Fibroblast of skin of right biceps (primary cell): ENCODE results near the gene PPT2.
"Not testable (repeated sequence)": the region's sequence is repeated elsewhere in the genome, so short reads cannot be mapped to it uniquely, and the experiment has no call there.

Experiments used
- DNase-seq: peaks from one replicate; pipeline ENCODE4 v3.0.0-alpha.2; 2013

Gene PPT2

DNA sequence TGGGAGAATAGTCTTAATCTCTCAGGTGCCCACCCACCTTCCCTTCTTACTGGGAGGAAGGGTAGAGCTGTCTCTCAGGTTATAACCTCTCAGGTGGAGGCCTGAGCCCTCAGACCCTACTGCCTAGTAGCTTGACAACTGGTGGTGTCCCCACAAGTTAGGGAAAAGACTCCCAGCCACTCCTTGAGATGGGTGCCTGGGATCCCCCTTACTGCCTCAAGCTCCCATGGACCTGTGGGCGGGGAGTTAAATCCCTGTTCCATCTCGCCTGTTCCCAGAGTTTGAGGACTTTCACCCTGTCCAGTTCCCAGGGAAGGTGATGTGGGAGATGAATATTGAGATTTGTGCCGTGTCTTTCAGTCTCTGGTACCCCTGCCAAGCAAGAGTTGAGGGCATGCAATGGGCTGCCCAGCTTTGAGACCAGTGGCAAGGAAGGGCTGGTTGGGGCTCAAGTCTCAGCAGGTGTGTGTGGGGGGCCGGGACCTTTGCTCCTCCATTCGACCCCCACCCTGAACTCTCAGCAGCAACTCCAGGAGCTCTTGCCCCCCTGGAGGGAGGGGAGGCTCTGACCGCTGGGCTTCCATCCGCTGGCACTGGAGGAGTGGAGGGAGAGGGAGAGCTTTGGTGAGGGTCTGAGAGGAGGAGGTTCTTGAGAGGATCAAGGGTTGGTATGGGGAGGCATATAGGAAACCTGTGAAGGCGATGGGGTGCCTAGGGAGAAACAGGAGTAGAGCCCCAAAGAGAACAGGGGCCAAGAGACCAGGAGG, 37.2 kb downstream of the PPT2 start:
- DNase-seq, result no peak

DNA sequence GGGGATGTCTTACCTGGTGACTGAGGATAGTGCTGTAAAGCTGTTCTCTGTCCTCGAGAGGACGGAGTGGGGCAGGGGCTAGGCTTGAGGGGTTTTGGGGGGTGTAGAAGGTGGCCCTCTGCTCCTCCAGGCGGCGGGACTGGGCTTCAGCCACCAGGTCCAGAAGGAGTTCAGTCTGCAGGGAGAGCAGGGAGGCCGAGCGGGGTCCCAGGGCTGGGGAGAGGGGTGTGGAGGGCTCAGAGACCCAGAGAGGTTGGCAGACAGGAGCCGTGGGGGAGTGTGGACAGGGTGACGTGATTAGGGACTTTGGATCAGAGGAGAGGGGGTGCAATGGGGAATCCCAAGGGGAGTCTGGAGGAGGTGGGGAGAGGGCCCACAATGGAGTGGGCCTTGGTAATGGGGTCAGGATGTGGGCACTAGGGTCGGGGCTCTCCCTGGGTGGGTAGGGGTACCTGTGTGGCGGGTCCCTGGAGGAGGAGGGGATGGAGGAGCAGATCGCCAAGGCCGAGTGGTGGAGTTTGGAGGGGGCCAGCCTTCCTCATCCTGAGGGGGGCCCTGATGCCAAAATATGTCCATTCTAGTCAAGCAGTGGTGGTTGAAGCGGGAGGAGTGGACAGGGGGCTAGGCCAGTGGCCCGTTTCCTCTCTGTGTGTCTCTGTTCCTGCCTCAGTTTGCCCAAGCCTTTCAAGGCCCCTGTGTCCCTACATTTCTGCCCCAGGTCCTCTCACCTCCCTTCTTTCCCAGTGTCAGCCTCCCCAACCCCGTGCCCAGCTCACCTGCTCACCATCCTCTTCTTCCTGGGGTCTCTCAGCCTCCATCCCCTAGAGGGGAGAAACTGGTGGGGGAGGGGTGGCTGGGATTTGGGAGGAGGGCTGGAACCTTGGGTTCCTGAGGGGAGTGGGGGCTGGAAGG, 38.0 kb downstream of the PPT2 start:
- no peak for DNase-seq

DNA sequence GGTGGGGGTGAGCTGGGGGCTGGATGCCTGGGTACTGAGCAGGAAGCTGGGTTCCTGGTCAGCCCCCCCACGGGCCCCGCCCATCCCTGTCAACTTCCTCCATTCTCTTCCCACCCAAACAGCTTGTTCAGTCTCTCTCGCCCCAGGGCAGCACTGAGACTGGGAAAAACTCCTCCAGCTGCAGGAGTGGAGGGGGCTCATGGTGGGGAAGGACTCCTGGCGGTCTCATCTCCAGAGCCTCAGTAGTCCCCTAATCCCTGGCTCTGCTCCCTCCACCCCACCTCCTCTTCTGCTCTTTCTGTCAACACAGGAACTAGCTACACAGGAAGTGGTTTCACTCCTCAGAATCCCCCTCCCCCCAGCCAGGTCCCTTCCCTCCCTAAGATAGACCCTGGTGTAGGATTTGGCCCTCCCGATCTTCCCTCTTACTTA, 38.7 kb downstream of the PPT2 start, which contains the start of gene GPSM3:
GPSM3 (minus strand) TSS at position 36 of the 432 bp plus-strand sequence. CDS start 130 bp downstream, outside the sequence.
- peak; percentile 76 for DNase-seq

DNA sequence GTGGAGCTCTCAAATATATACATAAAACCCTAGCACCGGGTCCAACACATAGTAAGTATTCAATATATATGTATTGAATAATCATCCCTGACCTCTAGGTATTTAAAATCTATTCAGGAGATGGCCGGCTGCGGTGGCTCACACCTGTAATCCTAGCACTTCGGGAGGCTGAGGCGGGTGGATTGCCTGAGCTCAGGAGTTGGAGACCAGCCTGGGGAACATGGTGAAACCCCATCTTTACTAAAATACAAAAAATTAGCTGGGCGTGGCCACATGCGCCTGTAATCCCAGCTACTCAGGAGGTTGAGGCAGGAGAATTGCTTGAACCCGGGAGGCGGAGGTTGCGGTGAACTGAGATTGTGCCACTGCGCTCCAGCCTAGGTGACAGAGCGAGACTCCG, 39.2 kb downstream of the PPT2 start:
- DNase-seq, result not testable (repeated sequence)

DNA sequence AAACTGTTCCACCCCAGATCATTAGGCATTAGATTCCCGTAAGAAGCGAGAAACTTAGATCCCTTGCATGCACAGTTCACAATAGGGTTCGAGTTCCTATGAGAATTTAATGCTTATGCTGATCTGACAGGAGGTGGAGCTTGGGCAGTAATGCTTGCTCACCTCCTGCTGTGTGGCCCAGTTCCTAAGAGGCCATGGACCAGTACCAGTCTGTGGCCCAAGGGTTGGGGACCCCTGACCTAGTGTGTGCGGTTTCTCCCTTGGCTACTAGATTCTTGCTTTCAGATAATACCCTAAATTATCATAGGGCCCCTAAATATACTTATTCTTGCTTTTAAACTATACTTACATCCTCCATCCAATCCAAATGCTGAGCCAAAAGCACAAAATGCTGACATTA, 40.4 kb downstream of the PPT2 start:
- no peak for DNase-seq

DNA sequence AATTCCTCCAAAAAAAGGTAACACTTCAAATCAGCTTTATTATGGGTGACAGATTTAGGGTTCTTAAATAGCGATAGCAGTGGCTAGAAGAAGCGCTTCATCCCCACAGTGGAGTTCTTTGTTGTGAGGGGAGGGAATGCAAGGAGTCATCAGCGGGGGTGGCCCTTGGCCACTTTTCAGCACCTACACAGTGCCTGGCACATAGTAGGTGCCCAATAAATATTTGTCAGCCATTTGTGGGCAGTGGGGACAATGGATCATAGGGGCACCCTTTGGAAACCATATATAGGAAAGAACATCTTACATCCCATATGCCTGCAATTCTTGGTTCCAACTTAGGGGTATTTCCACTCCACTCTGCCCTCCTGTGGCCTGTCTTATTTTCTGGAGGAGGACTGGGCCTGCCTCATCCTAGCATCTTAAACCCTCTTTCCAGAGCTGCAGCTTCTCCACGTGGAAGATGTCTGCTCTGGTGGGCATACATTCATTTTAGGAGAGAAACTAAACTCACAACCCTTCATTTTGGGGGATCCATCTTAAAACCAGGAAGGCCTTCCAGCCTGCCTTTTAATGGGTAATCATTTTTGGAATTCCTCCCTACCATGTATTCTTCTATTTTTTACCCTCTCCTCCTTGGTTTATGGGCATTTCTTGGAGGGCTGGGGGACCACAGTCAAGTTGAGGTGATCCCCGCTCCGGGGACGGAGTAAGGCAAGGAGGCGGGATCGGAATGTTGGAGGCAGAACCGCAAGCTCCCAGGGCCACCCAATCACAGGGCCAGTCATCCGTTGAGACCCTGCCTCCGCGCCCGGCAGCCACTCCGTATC, 41.1 kb downstream of the PPT2 start:
- peak; percentile 67 for DNase-seq

DNA sequence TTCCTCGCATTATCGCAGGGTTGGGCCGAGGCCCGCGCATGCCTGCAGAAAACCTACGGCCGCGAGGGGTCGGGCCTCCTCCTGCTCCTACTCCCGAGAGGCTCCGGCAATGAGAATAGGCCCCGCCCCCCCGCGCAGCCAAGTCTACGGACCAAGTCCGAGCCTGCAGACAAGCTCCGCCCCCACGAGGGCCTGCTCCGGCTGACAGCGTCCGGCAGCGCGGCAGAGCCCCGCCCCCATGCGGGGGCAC, 41.6 kb downstream of the PPT2 start:
- peak; percentile 100 for DNase-seq

DNA sequence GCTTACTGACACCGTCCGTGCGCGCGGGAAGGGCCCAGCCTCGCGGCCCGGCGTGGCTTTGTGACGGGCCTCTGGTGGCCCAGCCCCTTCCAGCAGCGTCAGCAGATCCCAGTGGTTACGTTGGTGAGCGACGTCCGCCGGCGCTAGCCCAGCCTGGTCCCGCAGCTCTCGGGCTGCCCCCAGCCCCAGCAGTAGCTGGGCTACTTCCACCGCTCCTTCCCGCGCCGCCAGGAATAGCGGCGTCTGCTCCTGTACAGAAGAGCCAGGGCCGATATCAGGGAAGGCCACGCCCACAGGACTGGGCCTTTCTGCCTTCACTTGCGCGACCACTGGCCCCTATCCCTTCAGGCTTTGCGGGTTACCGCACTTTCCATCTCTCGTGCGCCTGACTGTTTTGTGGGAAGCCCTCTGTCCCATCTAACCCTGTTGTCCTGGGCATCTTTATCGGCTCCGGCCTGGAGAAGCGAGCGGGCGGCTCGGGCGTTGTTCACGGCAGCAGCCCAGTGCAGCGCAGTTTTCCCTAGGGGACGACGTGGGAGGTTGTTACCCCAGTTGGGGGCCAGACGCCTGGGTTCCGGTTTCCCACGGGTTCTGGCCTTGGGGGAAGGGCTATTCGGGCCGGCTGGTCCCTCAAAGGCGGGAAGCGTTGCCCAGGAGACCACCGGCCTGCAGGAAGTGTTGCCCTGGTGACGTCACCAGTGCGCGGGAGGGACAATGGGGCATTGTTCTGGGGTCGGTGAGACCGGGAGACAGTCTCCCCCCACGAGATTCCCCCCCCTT, 42.2 kb downstream of the PPT2 start:
- DNase-seq, result peak; percentile 91

DNA sequence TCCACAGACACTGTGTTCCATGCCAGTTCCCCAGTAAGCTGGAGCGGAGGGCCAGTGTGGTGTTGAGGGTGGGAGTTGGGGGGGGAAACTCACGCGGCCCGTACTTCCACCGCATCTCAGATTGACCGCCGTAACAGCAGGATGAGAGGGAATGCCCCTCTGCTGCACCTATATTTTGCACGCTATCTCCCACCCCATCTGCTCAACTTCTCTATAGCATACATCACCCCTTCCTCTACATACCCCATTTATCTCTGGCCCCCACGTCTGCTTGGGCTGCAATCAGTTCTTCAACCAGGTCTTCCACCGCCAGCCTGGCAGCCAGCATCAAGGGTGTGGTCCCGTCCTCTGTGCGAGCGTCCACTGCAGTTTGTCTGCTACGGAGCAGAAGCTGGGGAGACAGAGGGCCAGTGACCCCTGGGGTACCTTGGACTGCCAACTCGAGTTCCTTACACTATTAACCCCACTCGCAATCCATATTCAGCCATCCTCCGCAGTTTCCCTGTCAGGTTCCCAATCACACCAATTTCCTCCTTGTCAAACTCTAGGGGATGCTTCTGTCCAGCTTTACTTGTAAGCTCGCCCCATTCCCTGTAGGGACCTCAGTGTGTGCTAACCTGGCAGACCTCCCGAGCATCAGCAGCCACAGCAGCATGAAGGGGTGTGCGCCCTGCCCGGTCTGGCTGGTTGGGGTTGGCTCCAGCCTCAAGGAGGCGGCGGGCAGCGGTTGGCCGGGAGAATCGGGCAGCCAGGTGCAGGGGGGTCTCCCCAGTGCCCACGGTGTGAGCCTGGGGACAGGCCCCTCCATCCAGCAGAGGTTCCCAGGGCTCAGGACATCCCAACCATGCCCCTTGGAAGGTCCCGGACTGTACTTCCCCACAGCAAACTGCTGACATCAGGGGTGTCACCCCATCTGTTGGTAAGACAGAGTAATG, 43.0 kb downstream of the PPT2 start:
- no peak for DNase-seq

DNA sequence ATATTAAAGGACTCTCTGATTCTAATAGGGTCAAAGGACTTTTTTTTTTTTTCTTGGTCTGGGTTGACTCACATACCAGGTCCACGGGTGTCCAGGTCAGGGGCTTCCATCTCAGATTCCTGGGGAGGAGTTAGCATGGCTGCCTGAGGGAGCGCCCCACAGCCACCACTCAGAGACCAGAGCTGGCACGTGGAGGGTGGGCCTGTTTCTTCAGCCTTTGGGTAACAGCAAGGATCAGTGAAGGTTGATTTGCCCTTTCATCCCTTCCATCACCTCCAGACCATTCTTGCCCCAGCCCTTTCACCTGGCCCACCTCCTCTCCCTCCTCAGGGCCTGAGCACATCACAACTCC, 44.4 kb downstream of the PPT2 start:
- DNase-seq, result no peak

DNA sequence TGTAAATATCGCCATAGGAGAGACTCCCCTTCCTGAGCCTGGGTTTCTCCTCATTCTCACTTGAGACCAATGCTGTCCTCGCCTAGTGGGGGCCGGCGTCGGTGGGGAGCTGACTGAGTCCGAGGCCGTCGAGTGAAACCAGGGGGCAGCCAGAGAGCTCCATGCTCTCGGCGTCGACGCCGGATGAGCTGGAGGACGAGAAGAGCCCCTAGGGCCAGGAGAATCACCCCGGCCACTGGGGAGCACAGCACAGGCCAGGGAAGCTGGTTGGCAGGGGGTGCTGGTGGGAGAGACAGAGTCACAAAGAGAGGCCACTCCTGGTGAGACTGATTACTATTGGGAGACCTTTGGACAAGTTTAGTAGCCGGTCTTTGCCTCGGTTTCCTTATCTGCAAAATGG, 44.9 kb downstream of the PPT2 start:
- no peak for DNase-seq

DNA sequence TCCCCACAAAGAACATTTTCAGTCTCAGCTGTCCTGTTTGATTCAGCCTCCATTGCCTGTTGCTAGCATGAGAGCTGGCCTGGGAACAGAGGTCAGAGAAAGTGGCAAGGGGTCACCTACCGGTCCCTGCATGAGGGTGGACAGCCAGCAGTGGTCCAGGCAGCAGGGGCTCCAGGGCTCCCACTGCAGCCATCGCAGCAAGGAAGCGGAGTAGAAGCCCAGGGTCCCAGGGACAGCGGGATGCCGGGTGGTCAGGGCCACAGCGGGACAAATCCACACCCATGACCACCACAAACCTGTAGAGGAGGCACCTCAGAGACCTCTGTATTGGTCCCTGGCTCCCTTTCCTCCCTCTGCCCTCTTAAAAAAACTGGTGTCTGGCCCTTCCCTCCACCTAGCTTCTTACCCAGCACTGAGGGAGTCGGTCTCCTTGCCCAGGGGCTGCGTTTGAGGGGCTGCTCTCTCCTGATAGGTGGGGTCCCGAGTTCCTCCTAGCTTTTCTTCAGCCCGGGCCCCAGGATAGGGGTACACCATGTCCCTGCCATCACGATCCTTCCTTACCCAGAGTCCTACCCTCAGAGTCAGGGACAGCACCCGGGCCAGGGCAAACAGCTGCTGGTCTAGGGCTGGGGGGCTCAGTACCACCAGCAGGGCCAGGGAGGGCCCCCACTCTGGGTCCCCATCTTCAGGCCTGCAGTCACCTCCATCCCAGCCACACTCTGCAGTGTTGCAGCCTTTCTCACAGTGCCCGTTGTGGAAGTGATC, 47.0 kb downstream of the PPT2 start:
- no peak for DNase-seq

DNA sequence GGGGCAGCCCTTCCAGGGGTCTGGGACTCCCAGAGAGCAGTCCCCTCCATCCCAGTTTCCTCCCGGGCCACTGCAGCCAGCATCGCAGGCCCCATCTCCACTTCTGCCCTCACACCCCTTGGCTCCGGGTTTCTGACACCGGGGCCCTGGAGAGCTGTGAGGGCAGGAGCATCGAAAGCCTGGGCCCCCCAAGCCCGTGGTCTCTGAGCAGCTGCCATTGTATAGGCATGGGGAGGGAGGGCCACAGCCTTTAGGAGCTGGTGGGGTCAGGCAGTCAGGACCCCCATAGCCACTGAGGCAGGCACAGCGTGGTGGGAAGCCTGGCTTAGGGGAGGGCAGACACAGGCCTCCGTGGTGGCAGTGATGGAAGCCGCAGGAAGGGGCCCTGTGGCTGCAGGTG, 48.2 kb downstream of the PPT2 start:
- no peak for DNase-seq

DNA sequence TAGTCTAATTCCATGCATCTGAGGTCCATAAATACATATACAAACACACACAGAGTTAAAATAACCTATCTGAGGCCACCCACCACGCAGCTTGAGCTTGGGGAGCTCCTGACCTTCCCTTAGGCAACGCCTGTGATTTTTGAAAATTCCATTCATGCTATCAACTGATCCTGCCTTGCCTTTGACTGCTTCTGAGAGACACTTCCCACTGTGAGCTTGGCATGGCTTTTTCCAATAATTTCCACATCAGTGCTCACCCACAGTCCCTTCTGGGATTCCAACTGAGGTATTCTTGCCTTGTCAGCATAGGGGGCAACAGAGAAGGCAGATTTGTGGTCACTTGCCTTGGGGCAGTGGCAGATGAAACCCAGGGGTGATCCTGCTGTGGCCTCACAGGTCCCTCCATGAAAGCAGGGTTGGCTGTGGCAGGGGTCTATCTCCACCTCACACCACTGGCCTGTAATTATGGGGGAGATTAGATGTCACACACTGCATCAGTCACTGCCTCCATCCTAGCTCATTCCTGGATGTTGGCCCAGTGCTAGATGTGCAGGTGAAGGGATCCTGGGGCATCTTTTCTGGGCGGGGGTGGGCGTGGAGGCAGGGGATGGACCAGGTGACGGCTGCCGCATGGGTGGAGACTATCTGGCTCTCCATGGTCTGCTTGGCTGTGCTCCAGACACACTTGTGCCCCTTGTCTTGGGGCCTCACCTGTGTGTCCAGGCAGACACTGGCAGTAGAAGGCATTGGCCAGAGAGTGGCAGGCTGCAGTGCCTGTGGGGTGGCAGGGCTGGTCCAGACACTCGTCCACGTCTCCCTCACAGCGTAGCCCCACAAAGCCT, 49.7 kb downstream of the PPT2 start:
- no peak for DNase-seq

DNA sequence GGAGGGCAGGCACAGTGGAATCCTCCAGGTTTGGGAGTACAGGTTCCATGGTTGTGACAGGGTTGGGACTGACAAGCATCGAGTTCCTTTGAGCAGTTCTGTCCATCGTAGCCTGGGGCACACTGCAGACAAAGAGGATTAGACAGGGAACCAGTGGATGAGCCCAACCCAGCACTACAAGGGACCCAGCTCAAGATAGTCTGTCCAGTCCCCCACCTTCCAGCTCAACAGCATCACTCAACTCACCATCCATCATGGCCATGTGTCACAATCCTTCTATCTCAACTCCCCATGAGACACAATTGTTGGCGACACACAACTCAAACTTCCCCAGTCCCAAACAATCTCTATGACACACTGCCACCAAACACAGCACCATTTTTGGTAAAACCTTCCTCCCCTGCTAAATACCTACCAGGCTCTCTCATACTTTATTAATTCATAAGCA, 50.4 kb downstream of the PPT2 start:
- no peak for DNase-seq

DNA sequence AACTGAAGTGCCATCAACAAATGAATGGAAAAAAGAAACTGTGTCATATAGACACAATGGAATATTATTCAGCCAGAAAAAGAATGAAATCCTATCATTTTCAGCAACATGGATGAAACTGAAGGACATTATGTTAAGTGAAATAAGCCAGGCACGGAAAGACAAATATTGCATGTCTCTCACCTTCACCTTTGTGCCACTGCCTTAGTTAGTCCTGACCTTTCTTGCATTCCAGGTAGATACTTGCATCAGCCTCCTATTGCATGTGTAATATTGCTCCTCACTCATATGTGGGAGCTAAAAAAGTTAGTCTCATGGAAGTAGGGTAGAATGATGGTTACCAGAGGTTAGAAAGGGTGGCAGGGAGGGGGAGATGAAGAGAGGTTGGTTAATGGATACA, 55.1 kb downstream of the PPT2 start:
- no peak for DNase-seq

DNA sequence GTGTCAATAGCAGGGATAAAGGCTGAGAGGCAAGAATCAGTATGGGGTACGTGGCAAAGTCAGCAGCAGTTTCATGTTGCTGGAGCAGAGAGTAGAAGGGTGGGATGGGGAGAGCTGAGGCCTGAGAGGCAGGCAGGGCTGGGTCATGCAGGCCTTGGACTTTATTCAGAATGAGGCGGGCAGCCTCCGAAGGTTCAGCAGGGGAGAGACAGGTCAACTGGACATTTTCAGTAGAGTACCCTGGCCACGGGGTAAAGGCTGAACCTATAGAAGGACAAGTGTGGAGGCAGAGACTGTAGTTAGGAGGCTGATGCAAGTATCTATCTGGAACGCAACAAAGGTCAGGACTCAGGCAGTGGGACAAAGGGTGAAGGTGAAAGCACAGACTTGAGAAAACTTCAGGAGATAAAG, 56.3 kb downstream of the PPT2 start:
- DNase-seq, result no peak

DNA sequence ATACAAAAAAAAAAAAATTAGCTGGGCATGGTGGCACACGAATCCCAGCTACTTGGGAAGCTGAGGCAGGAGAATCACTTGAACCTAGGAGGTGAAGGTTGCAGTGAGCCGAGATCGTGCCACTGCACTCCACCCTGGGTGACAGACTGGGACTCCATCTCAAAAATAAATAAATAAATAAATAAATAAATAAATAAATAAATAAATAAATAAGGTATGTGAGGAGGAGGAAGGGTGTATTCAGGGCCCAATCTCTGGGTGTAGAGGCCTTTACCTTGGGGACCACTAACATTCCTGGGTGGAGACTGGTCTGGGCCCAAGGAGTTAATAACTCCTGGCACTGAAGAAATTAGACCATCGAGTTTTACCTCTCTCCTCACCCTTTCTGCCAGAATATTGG, 57.5 kb downstream of the PPT2 start:
- DNase-seq, result not testable (repeated sequence)

DNA sequence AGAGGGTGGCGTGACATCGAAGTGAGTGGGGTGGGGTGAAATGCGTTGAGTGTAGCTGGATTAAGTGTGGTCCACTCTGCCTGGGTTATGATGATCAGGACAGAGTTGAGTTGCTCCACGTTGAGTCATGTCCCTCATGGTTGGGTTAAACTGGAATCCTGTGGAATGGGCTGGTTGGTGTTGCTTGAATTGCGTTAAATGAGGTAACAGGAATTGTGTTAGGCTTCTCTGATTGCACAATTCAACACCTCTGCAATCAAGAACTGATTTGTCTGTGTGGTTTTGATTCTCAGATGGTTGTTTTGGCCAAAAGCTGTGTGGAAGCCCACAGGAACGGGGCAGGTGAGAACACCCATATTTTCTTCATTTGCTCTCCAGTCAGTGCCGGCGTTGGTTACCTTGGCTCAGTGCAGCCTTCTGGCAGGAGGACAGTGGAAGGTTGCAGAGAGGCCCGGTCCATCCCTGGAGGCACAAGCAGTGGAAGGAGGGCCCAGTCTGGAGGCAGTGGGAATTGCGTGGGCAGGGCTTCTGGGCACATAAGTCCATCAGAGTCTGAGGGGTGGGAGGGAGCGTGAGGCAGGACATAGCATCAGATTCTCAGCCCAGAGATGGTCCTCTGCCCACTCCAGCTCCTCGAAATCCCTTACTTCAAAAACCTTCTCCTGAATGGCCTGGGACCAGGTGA, 58.3 kb downstream of the PPT2 start:
- DNase-seq, result no peak
